Measurements from ENCODE around the gene MBD5. TPM values are rescaled to one million over a fixed set of nuclear protein-coding genes. Genes with fewer than 3 reads are reported as not detected.

MBD5 gene
- total RNA-seq, 1 donor from 2014 or later = 95.4 TPM

DNA sequence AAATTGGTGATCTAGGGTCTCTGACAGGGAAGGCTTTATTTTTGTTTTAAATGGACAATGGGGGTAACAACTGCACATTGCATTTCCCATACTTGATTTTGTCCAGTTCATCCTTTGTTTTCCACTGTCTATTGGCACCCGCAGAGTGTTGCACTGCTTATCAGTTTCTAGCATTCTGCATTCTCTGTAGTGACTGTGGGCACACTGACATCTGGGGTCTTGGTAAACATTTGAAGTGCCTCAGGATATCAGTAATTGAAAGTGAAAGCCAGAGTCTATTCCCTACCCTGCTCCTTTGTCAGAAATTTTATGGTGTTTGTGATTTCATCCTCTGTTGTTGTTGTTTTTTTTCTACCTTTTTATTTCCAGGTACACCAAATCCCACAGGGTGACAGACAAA, 491.6 kb downstream of the MBD5 start:
- Mint-ChIP-seq H3K4me3 (ENCODE audit: unreplicated experiment) (no peak overlapping the region), H3K36me3 (ENCODE audit: unreplicated experiment) (no peaks in the 10 kb centered on the region), H3K4me1 (ENCODE audit: low read depth, unreplicated experiment) (peaks cover 2% of the 10 kb centered on the region), H3K27ac (ENCODE audit: unreplicated experiment) (no peak overlapping the region), H3K27me3 (ENCODE audit: unreplicated experiment) (no peaks in the 10 kb centered on the region), H3K9me3 (ENCODE audit: unreplicated experiment) (no peaks in the 10 kb centered on the region)
- DNase-seq = no peak
- no peak for TF ChIP-seq CTCF (IDR thresholded peaks at IDR 0.05; ENCODE audit: partially characterized antibody, unreplicated experiment)

GRCh38 chr2:148513427-148513826, 492.5 kb downstream of the MBD5 start:
- H3K4me1 Mint-ChIP-seq (ENCODE audit: low read depth, unreplicated experiment) = peaks cover 2% of the 10 kb centered on the region
- peaks cover 4% of the 10 kb centered on the region for H3K36me3 Mint-ChIP-seq (ENCODE audit: unreplicated experiment)
- no peaks in the 10 kb centered on the region for H3K27me3 Mint-ChIP-seq (ENCODE audit: unreplicated experiment)
- no peak overlapping the region for H3K4me3 Mint-ChIP-seq (ENCODE audit: unreplicated experiment)
- no peak overlapping the region for H3K27ac Mint-ChIP-seq (ENCODE audit: unreplicated experiment)
- no peak for TF ChIP-seq CTCF (IDR thresholded peaks at IDR 0.05; ENCODE audit: partially characterized antibody, unreplicated experiment)
- no peaks in the 10 kb centered on the region for H3K9me3 Mint-ChIP-seq (ENCODE audit: unreplicated experiment)
- no peak for DNase-seq

GRCh38 chr2:148515120-148515519, 494.2 kb downstream of the MBD5 start:
- Mint-ChIP-seq H3K9me3 (ENCODE audit: unreplicated experiment) (no peaks in the 10 kb centered on the region), H3K27ac (ENCODE audit: unreplicated experiment) (no peak overlapping the region), H3K4me1 (ENCODE audit: low read depth, unreplicated experiment) (peaks cover 2% of the 10 kb centered on the region), H3K36me3 (ENCODE audit: unreplicated experiment) (peaks cover 4% of the 10 kb centered on the region), H3K27me3 (ENCODE audit: unreplicated experiment) (no peaks in the 10 kb centered on the region), H3K4me3 (ENCODE audit: unreplicated experiment) (no peak overlapping the region)
- DNase-seq = no peak
- TF ChIP-seq CTCF (IDR thresholded peaks at IDR 0.05; ENCODE audit: partially characterized antibody, unreplicated experiment) = no peak

DNA sequence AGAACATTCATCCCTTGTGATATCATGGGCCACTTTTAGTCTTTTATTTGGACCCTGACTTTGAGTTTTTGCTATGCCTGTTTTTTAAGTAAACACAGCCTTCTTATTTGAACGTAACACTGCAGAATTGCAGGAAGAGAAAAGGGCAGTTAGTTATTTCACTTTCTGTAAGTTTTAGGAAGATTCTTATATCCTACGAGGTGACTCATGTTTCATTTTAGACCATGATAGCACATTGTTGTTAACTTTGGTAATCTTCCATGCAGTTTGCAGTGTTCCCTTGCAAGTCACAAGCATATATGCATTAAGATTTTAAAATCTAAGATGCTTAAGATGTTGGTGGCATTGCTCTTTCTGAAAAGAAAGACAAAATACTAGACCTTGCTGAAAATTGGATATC, 495.1 kb downstream of the MBD5 start:
- H3K9me3 Mint-ChIP-seq (ENCODE audit: unreplicated experiment) = no peaks in the 10 kb centered on the region
- H3K4me3 Mint-ChIP-seq (ENCODE audit: unreplicated experiment) = no peak overlapping the region
- no peak for TF ChIP-seq CTCF (IDR thresholded peaks at IDR 0.05; ENCODE audit: partially characterized antibody, unreplicated experiment)
- H3K4me1 Mint-ChIP-seq (ENCODE audit: low read depth, unreplicated experiment) = peaks cover 2% of the 10 kb centered on the region
- H3K27me3 Mint-ChIP-seq (ENCODE audit: unreplicated experiment) = no peaks in the 10 kb centered on the region
- H3K27ac Mint-ChIP-seq (ENCODE audit: unreplicated experiment) = no peak overlapping the region
- no peak for DNase-seq
- H3K36me3 Mint-ChIP-seq (ENCODE audit: unreplicated experiment) = peaks cover 4% of the 10 kb centered on the region

GRCh38 chr2:148517296-148517695, 496.4 kb downstream of the MBD5 start:
- no peak for TF ChIP-seq CTCF (IDR thresholded peaks at IDR 0.05; ENCODE audit: partially characterized antibody, unreplicated experiment)
- Mint-ChIP-seq H3K36me3 (ENCODE audit: unreplicated experiment) (peaks cover 4% of the 10 kb centered on the region), H3K27me3 (ENCODE audit: unreplicated experiment) (no peaks in the 10 kb centered on the region), H3K4me3 (ENCODE audit: unreplicated experiment) (no peak overlapping the region), H3K27ac (ENCODE audit: unreplicated experiment) (no peak overlapping the region), H3K9me3 (ENCODE audit: unreplicated experiment) (no peaks in the 10 kb centered on the region), H3K4me1 (ENCODE audit: low read depth, unreplicated experiment) (peaks cover 2% of the 10 kb centered on the region)
- DNase-seq = no peak

Data from glutamatergic neuron (in vitro differentiated cells).